Common myeloid progenitor, CD34-positive (primary cell): Measurements from ENCODE around the gene LIMCH1.

ENCODE experiments used
- CTCF ChIA-PET: fragments of 350-600 bp; sonication (Branson Sonifier 250); formaldehyde crosslinking; loops from one replicate; lab custom pipeline; 2021; ENCODE audit warnings: antibody characterized with exemption; lab: Charles Lee
- POLR2A ChIA-PET: fragments of 350-600 bp; sonication (Branson Sonifier 250); formaldehyde crosslinking; loops from one replicate; lab custom pipeline; 2021; ENCODE audit warnings: antibody characterized with exemption; lab: Charles Lee
- DNase-seq, 3 donors: peaks; one replicate each; pipeline versions ENCODE4 v3.0.0 to v3.0.0-alpha.2; 2013
- H3K27ac ChIP-seq, 2 experiments: 1 replicate in 1 of 2; 2 replicates in 1 of 2; pipeline ENCODE4 v1.7.0; 2013; ENCODE audit warnings: inconsistent platforms in 2 of 2, low read length in 2 of 2, mild to moderate bottlenecking in 2 of 2, low read depth in 1 of 2, moderate library complexity in 1 of 2; ENCODE audit not compliant: severe bottlenecking in 2 of 2, insufficient read depth in 1 of 2, poor library complexity in 1 of 2
- H3K27me3 ChIP-seq, 5 experiments: replicated peaks in 2 of 5; 1 replicate in 3 of 5; 2 replicates in 2 of 5; pipeline versions ENCODE4 v1.6.1 to v1.7.0; 2013; ENCODE audit warnings: low read length in 4 of 5, mild to moderate bottlenecking in 2 of 5, moderate library complexity in 2 of 5, inconsistent platforms in 1 of 5; ENCODE audit not compliant: insufficient read depth in 5 of 5, control insufficient read depth in 4 of 5
- H3K36me3 ChIP-seq, 4 experiments: 1 replicate in 2 of 4; 2 replicates in 2 of 4; pipeline versions ENCODE4 v1.6.1 to v1.7.0; 2013; ENCODE audit warnings: low read length in 3 of 4, control low read depth in 1 of 4, mild to moderate bottlenecking in 1 of 4; ENCODE audit not compliant: control insufficient read depth in 4 of 4, insufficient read depth in 4 of 4
- H3K4me1 ChIP-seq, 4 experiments: 1 replicate in 3 of 4; 2 replicates in 1 of 4; pipeline versions ENCODE4 v1.6.1 to v1.7.1; 2013; ENCODE audit warnings: low read length in 3 of 4, mild to moderate bottlenecking in 3 of 4, control low read depth in 1 of 4, inconsistent platforms in 1 of 4, moderate library complexity in 1 of 4; ENCODE audit not compliant: control insufficient read depth in 4 of 4, insufficient read depth in 4 of 4; ENCODE audit errors: control extremely low read depth in 1 of 4
- H3K4me3 ChIP-seq, 7 experiments: 1 replicate in 4 of 7; 2 replicates in 3 of 7; pipeline versions ENCODE4 v1.5.1 to v1.7.0; 2013; ENCODE audit warnings: mild to moderate bottlenecking in 7 of 7, low read length in 6 of 7, moderate library complexity in 6 of 7, inconsistent platforms in 2 of 7, low read depth in 2 of 7, control low read depth in 1 of 7; ENCODE audit not compliant: insufficient read depth in 4 of 7, control insufficient read depth in 1 of 7; ENCODE audit errors: extremely low read depth in 1 of 7
- H3K9me3 ChIP-seq, 5 experiments: 1 replicate in 4 of 5; 2 replicates in 1 of 5; pipeline versions ENCODE4 v1.6.1 to v1.7.1; 2013; ENCODE audit warnings: low read length in 4 of 5, mild to moderate bottlenecking in 2 of 5, inconsistent platforms in 1 of 5, low read depth in 1 of 5, moderate library complexity in 1 of 5; ENCODE audit not compliant: control insufficient read depth in 4 of 5, insufficient read depth in 2 of 5; ENCODE audit errors: control extremely low read depth in 1 of 5
- WGBS: methylation state at CpG from one replicate; pipeline ENCODE4 v1.1.5; 2013; ENCODE audit not compliant: insufficient coverage; 5-methylcytosine and 5-hydroxymethylcytosine counted together

Gene LIMCH1

DNA sequence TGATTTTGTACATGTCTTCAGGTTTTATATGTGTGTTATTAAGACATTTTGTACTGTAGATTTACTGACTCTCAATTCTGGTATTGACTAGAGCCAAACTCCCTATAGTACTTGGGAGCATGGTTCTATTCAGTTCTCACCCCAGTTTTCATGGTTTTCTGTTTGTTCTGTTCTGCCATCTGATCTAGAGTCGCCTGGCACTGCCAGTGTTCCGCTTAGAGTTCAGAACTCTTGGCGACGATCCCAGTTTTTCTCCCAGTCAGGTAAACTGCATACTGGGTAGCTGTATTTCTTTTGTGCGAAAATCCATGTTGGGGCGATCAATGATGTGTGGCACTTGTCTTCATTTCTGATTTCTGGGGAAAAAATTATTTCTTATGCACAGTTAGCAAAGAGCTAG, 132.6 kb downstream of the LIMCH1 start:
- CTCF ChIA-PET = no interaction called here
- DNase-seq = no peak

DNA sequence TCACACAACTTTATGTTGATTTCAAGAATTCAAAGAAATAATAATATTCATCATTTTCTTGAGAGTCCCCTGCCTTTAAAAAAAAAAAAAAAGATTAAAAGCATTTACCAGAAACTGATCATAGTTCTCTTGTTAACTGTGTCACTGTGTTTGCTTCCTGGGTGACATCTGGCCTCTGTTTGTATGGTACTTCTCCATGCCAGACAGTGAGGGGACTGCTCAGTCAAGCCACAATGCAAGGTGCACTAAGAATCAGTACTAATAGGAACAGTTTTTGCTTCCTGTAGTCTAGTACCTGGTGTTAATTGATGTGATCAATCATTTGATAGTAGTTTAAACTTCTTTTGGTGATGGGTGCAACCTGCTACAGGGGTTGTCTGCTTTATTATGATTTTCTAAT, 133.0 kb downstream of the LIMCH1 start:
- H3K4me3 ChIP-seq = no peak overlapping the region
- H3K27ac ChIP-seq = no peak overlapping the region
- DNase-seq = no peak
- no peaks in the 10 kb centered on the region for H3K4me1 ChIP-seq
- no peaks in the 10 kb centered on the region for H3K27me3 ChIP-seq
- CTCF ChIA-PET = no interaction called here
- peaks cover 0 to 1% (median 0%) of the 10 kb centered on the region in 5 experiments for H3K9me3 ChIP-seq
- H3K36me3 ChIP-seq = peaks cover 0 to 5% (median 0%) of the 10 kb centered on the region in 4 experiments
- POLR2A ChIA-PET = interaction anchor here (0.6 kb wide), 1 partner anchor 26 kb away, joined by 3 read pairs; no protein-coding TSS in a partner anchor

More for the DNA sequence above, 132.6 kb downstream of the LIMCH1 start:
- no peak overlapping the region for H3K27ac ChIP-seq
- no peak overlapping the region for H3K4me3 ChIP-seq
- H3K36me3 ChIP-seq = peaks cover 0 to 5% (median 0%) of the 10 kb centered on the region in 4 experiments
- H3K27me3 ChIP-seq = no peaks in the 10 kb centered on the region
- peaks cover 0 to 1% (median 0%) of the 10 kb centered on the region in 5 experiments for H3K9me3 ChIP-seq
- 96% methylated on average over 4 of the region's 6 CpGs for WGBS
- H3K4me1 ChIP-seq = no peaks in the 10 kb centered on the region
- POLR2A ChIA-PET = interaction anchor here (0.6 kb wide), 1 partner anchor 27 kb away, joined by 3 read pairs; no protein-coding TSS in a partner anchor

DNA sequence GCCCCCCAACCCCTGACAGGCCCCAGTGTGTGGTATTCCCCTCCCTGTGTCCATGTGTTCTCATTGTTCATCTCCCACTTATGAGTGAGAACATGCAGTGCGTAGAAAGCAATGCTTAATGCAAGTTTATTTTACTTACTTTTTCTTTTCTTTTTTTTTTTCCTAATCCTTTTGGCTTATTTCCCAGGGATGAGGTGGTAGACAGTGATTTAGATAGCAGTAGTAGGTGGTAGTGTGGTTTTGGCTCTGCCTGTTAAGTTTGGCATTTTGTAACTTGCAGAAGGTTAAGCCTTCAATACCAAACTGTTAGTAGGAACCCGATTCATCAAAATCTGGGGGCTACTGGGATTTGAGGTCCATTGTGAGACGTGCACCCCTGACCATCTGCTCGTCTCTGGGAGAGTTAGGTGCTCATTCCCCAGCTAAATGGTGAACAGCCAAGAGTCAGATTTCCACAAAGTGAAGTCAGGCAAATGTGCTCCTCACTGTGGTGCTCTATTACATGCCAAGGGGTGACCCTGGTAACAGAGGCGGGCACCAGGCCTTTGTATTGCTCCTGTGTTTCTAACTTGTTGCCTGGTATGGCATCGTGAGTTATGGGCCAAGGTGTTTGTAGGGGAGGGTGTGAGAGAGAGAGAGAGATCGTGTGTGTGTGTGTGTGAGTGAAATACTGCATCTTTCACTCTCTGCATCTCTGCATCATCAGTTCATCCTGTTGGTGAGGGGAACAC, 140.3 kb downstream of the LIMCH1 start:
- WGBS = 97% methylated on average over 5 of the region's 7 CpGs
- Histone ChIP-seq H3K36me3 (peaks cover 0 to 8% (median 0%) of the 10 kb centered on the region in 4 experiments), H3K4me3 (no peak overlapping the region), H3K4me1 (peaks cover 0 to 2% (median under 1%) of the 10 kb centered on the region in 4 experiments), H3K27ac (no peak overlapping the region), H3K27me3 (no peaks in the 10 kb centered on the region), H3K9me3 (no peaks in the 10 kb centered on the region)
- CTCF ChIA-PET = no interaction called here
- POLR2A ChIA-PET = no interaction called here
- no peak for DNase-seq

DNA sequence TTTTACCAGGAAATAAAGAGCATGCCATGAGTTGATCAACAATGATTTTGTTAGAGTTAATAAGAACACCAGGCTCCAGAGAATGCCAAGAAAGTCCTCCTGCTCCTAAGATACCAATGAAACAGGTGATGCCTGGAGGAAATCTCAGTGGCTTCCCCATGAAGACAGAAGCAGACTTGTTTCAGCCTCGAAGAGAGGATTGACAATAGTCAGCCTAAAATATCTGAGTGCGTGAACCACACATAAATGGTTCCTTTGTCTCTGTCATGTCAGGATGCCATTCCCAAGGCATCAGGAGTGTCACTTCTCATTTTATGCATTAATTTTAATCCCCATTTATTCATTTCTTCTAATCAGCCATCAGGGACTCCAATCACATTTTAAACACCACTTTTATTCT, 141.0 kb downstream of the LIMCH1 start:
- H3K9me3 ChIP-seq = no peaks in the 10 kb centered on the region
- H3K4me3 ChIP-seq = no peak overlapping the region
- no peak overlapping the region for H3K27ac ChIP-seq
- POLR2A ChIA-PET = no interaction called here
- H3K36me3 ChIP-seq = peaks cover 0 to 10% (median 0%) of the 10 kb centered on the region in 4 experiments
- CTCF ChIA-PET = no interaction called here
- H3K4me1 ChIP-seq = peaks cover 0 to 5% (median 2%) of the 10 kb centered on the region in 4 experiments
- 95% methylated on average over 2 of the region's 2 CpGs for WGBS
- no peaks in the 10 kb centered on the region for H3K27me3 ChIP-seq
- DNase-seq = no peak

DNA sequence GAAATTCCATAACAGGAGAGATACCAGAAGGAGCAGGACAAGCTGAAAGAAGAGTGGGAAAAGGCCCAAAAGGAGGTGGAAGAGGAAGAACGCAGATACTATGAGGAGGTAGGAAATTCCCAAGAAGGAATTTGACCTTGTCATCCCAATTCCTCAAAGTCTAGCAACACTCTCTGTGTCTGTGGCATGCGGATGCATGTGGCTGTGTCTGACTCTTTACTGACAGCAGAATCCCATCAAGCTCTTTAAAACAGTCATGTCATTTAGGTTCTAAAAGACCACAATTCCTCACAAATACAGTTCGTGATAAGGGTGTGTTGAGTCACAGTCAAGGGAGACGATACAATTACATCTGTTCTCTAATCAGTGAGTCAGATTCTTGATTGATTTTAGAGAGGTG, 142.0 kb downstream of the LIMCH1 start:
- no peak overlapping the region for H3K27ac ChIP-seq
- 100% methylated on average over 2 of the region's 4 CpGs for WGBS
- CTCF ChIA-PET = no interaction called here

DNA sequence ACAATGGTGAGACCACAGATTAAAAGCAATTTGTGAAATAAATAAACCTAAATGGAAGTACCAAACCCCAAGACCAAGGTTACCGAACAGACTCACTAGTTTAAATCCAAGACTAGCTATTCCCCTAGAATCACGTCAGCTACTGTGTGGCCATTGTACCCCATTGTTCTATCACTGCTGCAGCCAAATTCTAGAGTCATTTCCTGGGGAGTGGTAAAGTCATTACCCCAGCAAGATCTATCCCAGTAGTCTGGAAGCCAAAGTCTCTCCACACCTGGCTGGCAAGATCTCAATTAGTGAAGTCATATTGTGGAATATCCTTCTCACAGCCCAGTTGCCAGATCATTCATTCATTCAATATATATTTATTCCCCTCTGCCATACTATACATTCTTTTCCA, 143.1 kb downstream of the LIMCH1 start:
- H3K4me1 ChIP-seq = peaks cover 0 to 5% (median 2%) of the 10 kb centered on the region in 4 experiments
- H3K27me3 ChIP-seq = no peaks in the 10 kb centered on the region
- H3K9me3 ChIP-seq = no peaks in the 10 kb centered on the region
- no peak overlapping the region for H3K4me3 ChIP-seq
- POLR2A ChIA-PET = no interaction called here
- no peak overlapping the region for H3K27ac ChIP-seq
- H3K36me3 ChIP-seq = peaks cover 0 to 16% (median 3%) of the 10 kb centered on the region in 4 experiments
- CTCF ChIA-PET = no interaction called here
- WGBS = 100% methylated on average over 2 of the region's 2 CpGs
- no peak for DNase-seq

More for the DNA sequence above, 142.0 kb downstream of the LIMCH1 start:
- no peak overlapping the region for H3K4me3 ChIP-seq
- H3K4me1 ChIP-seq = peaks cover 0 to 5% (median 2%) of the 10 kb centered on the region in 4 experiments
- POLR2A ChIA-PET = no interaction called here
- peaks cover 0 to 10% (median 0%) of the 10 kb centered on the region in 4 experiments for H3K36me3 ChIP-seq
- DNase-seq = no peak
- H3K27me3 ChIP-seq = no peaks in the 10 kb centered on the region
- no peaks in the 10 kb centered on the region for H3K9me3 ChIP-seq

DNA sequence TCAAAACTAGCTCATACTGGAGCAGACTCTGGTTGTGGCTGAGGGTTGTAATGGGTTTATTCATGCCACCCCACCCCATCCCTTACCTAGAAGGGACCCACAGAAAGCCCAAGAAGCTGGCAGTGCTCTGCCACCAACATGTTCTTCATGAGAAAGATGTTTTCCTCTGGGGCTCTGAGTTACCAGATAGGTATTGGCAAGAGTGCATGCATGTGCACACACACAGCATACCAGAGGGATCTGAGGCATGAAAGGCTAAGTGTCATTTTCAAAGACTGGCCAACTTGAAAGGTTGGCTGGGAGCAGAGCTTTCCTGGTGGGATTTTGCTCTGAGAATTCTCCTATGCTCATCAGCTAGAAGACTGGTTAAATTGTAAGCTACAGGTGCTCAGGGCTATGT, 145.4 kb downstream of the LIMCH1 start:
- Histone ChIP-seq H3K9me3 (no peaks in the 10 kb centered on the region), H3K4me3 (no peak overlapping the region), H3K27me3 (no peaks in the 10 kb centered on the region), H3K4me1 (peaks cover 0 to 5% (median 2%) of the 10 kb centered on the region in 4 experiments), H3K27ac (no peak overlapping the region), H3K36me3 (peaks cover 0 to 19% (median 3%) of the 10 kb centered on the region in 4 experiments)
- ChIA-PET POLR2A (interaction anchor here (1.0 kb wide), 1 partner anchor 9 kb away, joined by 3 read pairs; no protein-coding TSS in a partner anchor), CTCF (interaction anchor here (1.2 to 2.3 kb wide), 3 partner anchors 10 to 22 kb away, joined by 3 to 9 read pairs (median 9); no protein-coding TSS in a partner anchor)
- DNase-seq = peak in 1 of 3 donors; percentile 4
